ENCODE measurements around the gene PIP5K1B.

- no peak for TF ChIP-seq POLR2AphosphoS5 (IDR thresholded peaks at IDR 0.05; ENCODE audit: borderline replicate concordance, low read depth, low read length)
- no peak for TF ChIP-seq EZH2 (IDR thresholded peaks at IDR 0.05)
These were observed 147.9 kb downstream of the PIP5K1B start for GRCh38 chr9:68852941-68853340.
